ENCODE measurements around the gene SELPLG.
"Not testable (repeated sequence)": the region's sequence is repeated elsewhere in the genome, so short reads cannot be mapped to it uniquely, and the experiment has no call there.

SELPLG gene

DNA sequence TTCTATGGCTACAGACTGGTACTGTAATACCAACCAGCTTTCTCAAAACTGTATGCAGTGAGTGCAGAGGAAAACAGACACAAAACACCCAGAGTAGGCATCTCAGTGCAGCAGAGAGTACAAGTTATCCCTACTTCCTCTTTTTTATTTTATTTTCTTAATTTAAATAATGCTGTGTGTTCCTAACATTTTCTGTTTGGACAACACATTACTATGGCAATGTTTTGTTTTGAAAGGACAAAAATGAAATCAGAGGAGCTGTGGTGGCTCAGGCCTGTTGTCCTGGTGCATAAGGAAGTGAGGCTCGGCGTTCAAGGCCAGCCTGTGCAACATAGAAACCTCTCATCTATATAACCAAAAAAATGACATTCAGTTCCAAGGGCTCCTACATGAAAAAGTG is 33.7 kb upstream of the SELPLG start:
- Histone ChIP-seq H3K4me3 (ENCODE audit: control insufficient read depth in 1 of 7, extremely low read depth in 1 of 7, insufficient read depth in 4 of 7, low read depth in 2 of 7, low read length in 6 of 7) (no peak overlapping the region), H3K27me3 (replicated peaks in 2 of 5; ENCODE audit: control insufficient read depth in 4 of 5, insufficient read depth in 5 of 5, low read length in 4 of 5) (no peaks in the 10 kb centered on the region), H3K36me3 (ENCODE audit: control insufficient read depth in 4 of 4, insufficient read depth in 4 of 4, low read length in 3 of 4) (peaks cover 0 to 7% (median 3%) of the 10 kb centered on the region in 4 experiments), H3K27ac (ENCODE audit: insufficient read depth in 1 of 2, low read depth in 1 of 2, low read length in 2 of 2, poor library complexity in 1 of 2, severe bottlenecking in 2 of 2) (peak overlapping the region; percentile 56 to 79), H3K4me1 (ENCODE audit: control extremely low read depth in 1 of 4, control insufficient read depth in 4 of 4, insufficient read depth in 4 of 4, low read length in 3 of 4) (peaks cover 31 to 44% (median 39%) of the 10 kb centered on the region in 4 experiments), H3K9me3 (ENCODE audit: control extremely low read depth in 1 of 5, control insufficient read depth in 4 of 5, insufficient read depth in 2 of 5, low read depth in 1 of 5, low read length in 4 of 5) (no peaks in the 10 kb centered on the region)
- peak; percentile 56 to 90 (median 89) for DNase-seq
- POLR2A ChIA-PET, result interaction anchor here (0.9 kb wide), 1 partner anchor 29 kb away, joined by 3 read pairs; no protein-coding TSS in a partner anchor
- CTCF ChIA-PET, result interaction anchor here (0.8 to 12.6 kb wide), 20 partner anchors 8 to 286 kb away, joined by 3 to 191 read pairs (median 4); partner anchors contain the start of gene SART3
- 0% methylated on average over 1 of the region's 2 CpGs for WGBS (ENCODE audit: insufficient coverage)

DNA sequence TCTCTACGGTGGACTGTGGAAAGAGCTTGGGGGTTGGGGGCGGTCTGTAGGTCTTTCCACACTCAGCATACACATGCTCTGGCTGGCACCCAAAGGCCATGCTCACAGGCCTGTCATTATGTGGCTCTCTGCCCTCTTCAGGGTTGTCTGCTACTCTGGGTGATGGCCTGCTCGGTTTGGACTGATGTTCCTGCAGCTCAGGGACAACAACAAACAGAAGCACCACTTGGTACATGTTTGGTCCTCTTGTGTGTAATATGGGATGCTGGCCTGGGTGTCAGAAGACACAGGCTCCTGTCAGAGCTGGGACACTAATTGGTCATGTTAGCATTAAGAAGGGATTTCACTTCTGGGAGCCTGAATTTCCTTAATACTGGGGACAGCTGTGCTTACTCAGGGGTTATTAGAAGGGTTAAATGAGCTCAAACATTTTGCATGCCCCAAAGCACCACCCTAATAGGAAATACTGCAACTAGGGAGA is 32.7 kb upstream of the SELPLG start:
- H3K4me3 ChIP-seq (ENCODE audit: control insufficient read depth in 1 of 7, extremely low read depth in 1 of 7, insufficient read depth in 4 of 7, low read depth in 2 of 7, low read length in 6 of 7), result no peak overlapping the region
- peaks cover 3 to 13% (median 6%) of the 10 kb centered on the region in 4 experiments for H3K36me3 ChIP-seq (ENCODE audit: control insufficient read depth in 4 of 4, insufficient read depth in 4 of 4, low read length in 3 of 4)
- peaks cover 31 to 44% (median 39%) of the 10 kb centered on the region in 4 experiments for H3K4me1 ChIP-seq (ENCODE audit: control extremely low read depth in 1 of 4, control insufficient read depth in 4 of 4, insufficient read depth in 4 of 4, low read length in 3 of 4)
- H3K27ac ChIP-seq (ENCODE audit: insufficient read depth in 1 of 2, low read depth in 1 of 2, low read length in 2 of 2, poor library complexity in 1 of 2, severe bottlenecking in 2 of 2), result peak overlapping the region in 1 of 2 experiments; percentile 79
- H3K9me3 ChIP-seq (ENCODE audit: control extremely low read depth in 1 of 5, control insufficient read depth in 4 of 5, insufficient read depth in 2 of 5, low read depth in 1 of 5, low read length in 4 of 5), result no peaks in the 10 kb centered on the region
- no peaks in the 10 kb centered on the region for H3K27me3 ChIP-seq (replicated peaks in 2 of 5; ENCODE audit: control insufficient read depth in 4 of 5, insufficient read depth in 5 of 5, low read length in 4 of 5)
- no peak for DNase-seq
- CTCF ChIA-PET, result interaction anchor here (0.7 to 12.6 kb wide), 30 partner anchors 9 to 428 kb away, joined by 3 to 191 read pairs (median 4); no protein-coding TSS in a partner anchor
- POLR2A ChIA-PET, result interaction anchor here (0.9 kb wide), 1 partner anchor 30 kb away, joined by 3 read pairs; no protein-coding TSS in a partner anchor
- WGBS (ENCODE audit: insufficient coverage), result 80% methylated on average over 2 of the region's 3 CpGs

DNA sequence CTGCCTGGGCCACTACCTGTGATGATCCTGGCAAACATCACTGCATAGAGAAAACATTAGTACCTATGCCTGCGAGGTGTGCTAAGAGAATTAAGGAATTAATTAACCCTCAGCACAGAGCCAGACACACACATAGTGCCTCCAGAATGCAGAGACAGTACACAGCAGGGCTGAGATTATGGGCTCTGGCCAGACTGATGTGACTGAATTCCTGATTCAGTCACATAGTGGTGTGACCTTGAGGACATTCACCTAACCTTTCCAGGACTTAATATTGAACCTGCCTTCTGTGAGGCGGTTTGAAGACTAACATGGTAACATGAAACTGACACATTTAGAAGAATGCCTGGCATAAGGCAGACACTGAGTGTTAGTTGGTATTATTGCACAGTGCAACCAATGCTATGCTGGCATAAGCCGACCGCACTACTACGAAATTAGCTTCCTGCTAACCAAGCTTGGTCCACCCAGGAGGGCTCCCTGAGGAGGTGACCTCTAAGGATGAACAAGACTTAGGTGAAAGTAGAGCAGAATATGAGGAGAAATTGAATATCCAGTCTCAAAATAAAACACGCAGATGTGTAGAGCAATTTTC is 32.0 kb upstream of the SELPLG start:
- ChIA-PET CTCF (interaction anchor here (0.6 to 12.6 kb wide), 43 partner anchors 11 to 287 kb away, joined by 3 to 191 read pairs (median 5); no protein-coding TSS in a partner anchor), POLR2A (interaction anchor here (0.9 kb wide), 1 partner anchor 25 kb away, joined by 3 read pairs; no protein-coding TSS in a partner anchor)
- WGBS (ENCODE audit: insufficient coverage), result 98% methylated on average over 5 of the region's 6 CpGs

DNA sequence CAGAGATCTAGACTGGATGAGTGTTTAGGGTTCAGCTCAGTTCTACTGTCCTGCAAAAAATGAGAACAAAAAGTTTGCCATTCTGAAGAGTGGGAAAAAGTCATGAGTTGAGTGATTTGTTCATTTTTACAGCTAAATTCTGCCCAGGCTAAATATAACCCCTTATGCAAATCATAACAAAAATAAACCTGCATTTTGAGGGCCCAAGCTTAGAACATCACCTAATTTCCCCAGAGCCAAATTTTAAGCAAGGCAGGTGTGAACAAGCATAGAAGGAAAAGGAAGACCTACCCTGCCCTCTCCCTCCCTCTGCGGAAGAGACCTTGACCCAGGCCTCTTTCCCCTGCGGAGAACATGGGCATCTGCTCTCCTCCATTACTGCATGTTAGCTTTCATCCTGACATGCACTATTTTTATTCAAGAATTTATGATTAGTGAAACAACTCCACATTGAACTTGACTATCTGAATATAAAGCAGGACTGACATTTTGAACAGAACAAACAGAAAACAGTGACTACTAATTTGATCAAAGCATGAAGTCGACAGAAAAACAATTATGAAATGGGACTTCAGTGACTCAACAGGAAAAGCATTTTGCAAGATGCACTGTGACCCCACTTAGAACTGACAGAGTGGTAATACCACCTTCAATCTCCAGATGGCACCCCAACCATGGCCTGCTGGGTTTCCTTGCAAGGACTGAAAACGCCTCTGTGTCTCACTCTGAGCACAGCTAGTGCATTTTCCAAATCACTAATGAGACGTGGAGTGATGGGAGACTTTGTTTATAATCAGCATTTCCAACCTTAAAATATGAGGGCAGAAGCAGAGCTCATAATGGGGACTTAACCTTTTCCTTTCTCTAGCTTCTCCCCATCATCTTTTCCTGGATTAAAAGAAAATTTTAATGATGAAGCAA is 30.9 kb upstream of the SELPLG start:
- ChIA-PET POLR2A (interaction anchor here (0.9 to 1.5 kb wide), 2 partner anchors 26 to 66 kb away, joined by 3 to 4 read pairs; no protein-coding TSS in a partner anchor), CTCF (interaction anchor here (0.6 to 12.6 kb wide), 46 partner anchors 11 to 293 kb away, joined by 3 to 191 read pairs (median 4); no protein-coding TSS in a partner anchor)
- H3K27ac ChIP-seq (ENCODE audit: insufficient read depth in 1 of 2, low read depth in 1 of 2, low read length in 2 of 2, poor library complexity in 1 of 2, severe bottlenecking in 2 of 2), result peak overlapping the region; percentile 62 to 79
- H3K9me3 ChIP-seq (ENCODE audit: control extremely low read depth in 1 of 5, control insufficient read depth in 4 of 5, insufficient read depth in 2 of 5, low read depth in 1 of 5, low read length in 4 of 5), result no peaks in the 10 kb centered on the region
- H3K36me3 ChIP-seq (ENCODE audit: control insufficient read depth in 4 of 4, insufficient read depth in 4 of 4, low read length in 3 of 4), result peaks cover 3 to 17% (median 13%) of the 10 kb centered on the region in 4 experiments
- peak overlapping the region in 2 of 7 experiments; percentile 0 to 44 for H3K4me3 ChIP-seq (ENCODE audit: control insufficient read depth in 1 of 7, extremely low read depth in 1 of 7, insufficient read depth in 4 of 7, low read depth in 2 of 7, low read length in 6 of 7)
- DNase-seq, result peak; percentile 93 to 97 (median 96)
- 0% methylated on average over 1 of the region's 5 CpGs for WGBS (ENCODE audit: insufficient coverage)
- H3K4me1 ChIP-seq (ENCODE audit: control extremely low read depth in 1 of 4, control insufficient read depth in 4 of 4, insufficient read depth in 4 of 4, low read length in 3 of 4), result peaks cover 31 to 44% (median 38%) of the 10 kb centered on the region in 4 experiments
- H3K27me3 ChIP-seq (replicated peaks in 2 of 5; ENCODE audit: control insufficient read depth in 4 of 5, insufficient read depth in 5 of 5, low read length in 4 of 5), result no peaks in the 10 kb centered on the region

More for the DNA sequence above, 32.0 kb upstream of the SELPLG start:
- Histone ChIP-seq H3K4me3 (ENCODE audit: control insufficient read depth in 1 of 7, extremely low read depth in 1 of 7, insufficient read depth in 4 of 7, low read depth in 2 of 7, low read length in 6 of 7) (no peak overlapping the region), H3K27ac (ENCODE audit: insufficient read depth in 1 of 2, low read depth in 1 of 2, low read length in 2 of 2, poor library complexity in 1 of 2, severe bottlenecking in 2 of 2) (peak overlapping the region in 1 of 2 experiments; percentile 40), H3K9me3 (ENCODE audit: control extremely low read depth in 1 of 5, control insufficient read depth in 4 of 5, insufficient read depth in 2 of 5, low read depth in 1 of 5, low read length in 4 of 5) (no peaks in the 10 kb centered on the region), H3K27me3 (replicated peaks in 2 of 5; ENCODE audit: control insufficient read depth in 4 of 5, insufficient read depth in 5 of 5, low read length in 4 of 5) (no peaks in the 10 kb centered on the region), H3K4me1 (ENCODE audit: control extremely low read depth in 1 of 4, control insufficient read depth in 4 of 4, insufficient read depth in 4 of 4, low read length in 3 of 4) (peaks cover 31 to 44% (median 39%) of the 10 kb centered on the region in 4 experiments), H3K36me3 (ENCODE audit: control insufficient read depth in 4 of 4, insufficient read depth in 4 of 4, low read length in 3 of 4) (peaks cover 3 to 13% (median 8%) of the 10 kb centered on the region in 4 experiments)
- no peak for DNase-seq

- no peak overlapping the region for H3K27ac ChIP-seq (ENCODE audit: insufficient read depth in 1 of 2, low read depth in 1 of 2, low read length in 2 of 2, poor library complexity in 1 of 2, severe bottlenecking in 2 of 2)
Measured at GRCh38 chr12:108663324-108664015, 29.8 kb upstream of the SELPLG start.

DNA sequence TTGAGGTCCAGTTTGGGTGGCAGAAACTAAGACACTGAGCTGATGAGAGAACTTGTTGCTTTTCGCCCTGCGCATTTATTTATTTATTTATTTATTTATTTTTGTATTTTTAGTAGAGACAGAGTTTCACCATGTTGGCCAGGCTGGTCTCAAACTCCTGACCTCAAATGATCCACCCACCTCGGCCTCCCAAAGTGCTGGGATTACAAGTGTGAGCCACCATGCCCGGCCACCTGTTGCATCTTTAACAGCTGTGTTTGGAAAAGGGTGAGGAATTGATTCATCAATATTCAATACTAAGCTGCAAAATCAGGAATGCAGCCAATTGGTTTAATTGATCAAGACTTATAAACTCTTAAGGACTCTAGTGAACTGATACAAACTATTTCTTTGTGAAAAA is 24.4 kb upstream of the SELPLG start:
- POLR2A ChIA-PET; H3K27ac ChIP-seq (ENCODE audit: insufficient read depth in 1 of 2, low read depth in 1 of 2, low read length in 2 of 2, poor library complexity in 1 of 2, severe bottlenecking in 2 of 2); H3K4me3 ChIP-seq (ENCODE audit: control insufficient read depth in 1 of 7, extremely low read depth in 1 of 7, insufficient read depth in 4 of 7, low read depth in 2 of 7, low read length in 6 of 7); DNase-seq; H3K9me3 ChIP-seq (ENCODE audit: control extremely low read depth in 1 of 5, control insufficient read depth in 4 of 5, insufficient read depth in 2 of 5, low read depth in 1 of 5, low read length in 4 of 5); H3K27me3 ChIP-seq (replicated peaks in 2 of 5; ENCODE audit: control insufficient read depth in 4 of 5, insufficient read depth in 5 of 5, low read length in 4 of 5): not testable (repeated sequence)
- no CpG with 5 or more reads among the region's 4 CpGs for WGBS (ENCODE audit: insufficient coverage)
- Histone ChIP-seq H3K4me1 (ENCODE audit: control extremely low read depth in 1 of 4, control insufficient read depth in 4 of 4, insufficient read depth in 4 of 4, low read length in 3 of 4) (peaks cover 0 to 10% (median 0%) of the 10 kb centered on the region in 4 experiments), H3K36me3 (ENCODE audit: control insufficient read depth in 4 of 4, insufficient read depth in 4 of 4, low read length in 3 of 4) (peaks cover 20 to 44% (median 36%) of the 10 kb centered on the region in 4 experiments)
- CTCF ChIA-PET, result interaction anchor here (0.8 to 10.7 kb wide), 7 partner anchors 11 to 155 kb away, joined by 3 to 185 read pairs (median 3); partner anchors contain the start of gene SELPLG

More at GRCh38 chr12:108663324-108664015, 29.8 kb upstream of the SELPLG start:
- Histone ChIP-seq H3K27me3 (replicated peaks in 2 of 5; ENCODE audit: control insufficient read depth in 4 of 5, insufficient read depth in 5 of 5, low read length in 4 of 5) (no peaks in the 10 kb centered on the region), H3K9me3 (ENCODE audit: control extremely low read depth in 1 of 5, control insufficient read depth in 4 of 5, insufficient read depth in 2 of 5, low read depth in 1 of 5, low read length in 4 of 5) (no peaks in the 10 kb centered on the region), H3K36me3 (ENCODE audit: control insufficient read depth in 4 of 4, insufficient read depth in 4 of 4, low read length in 3 of 4) (peaks cover 4 to 26% (median 18%) of the 10 kb centered on the region in 4 experiments), H3K4me1 (ENCODE audit: control extremely low read depth in 1 of 4, control insufficient read depth in 4 of 4, insufficient read depth in 4 of 4, low read length in 3 of 4) (peaks cover 31 to 44% (median 38%) of the 10 kb centered on the region in 4 experiments), H3K4me3 (ENCODE audit: control insufficient read depth in 1 of 7, extremely low read depth in 1 of 7, insufficient read depth in 4 of 7, low read depth in 2 of 7, low read length in 6 of 7) (no peak overlapping the region)
- ChIA-PET POLR2A (no interaction called here), CTCF (interaction anchor here (0.8 to 12.6 kb wide), 29 partner anchors 10 to 287 kb away, joined by 3 to 191 read pairs (median 7); no protein-coding TSS in a partner anchor)
- no peak for DNase-seq
- WGBS (ENCODE audit: insufficient coverage), result 100% methylated on average over 2 of the region's 4 CpGs

Data from common myeloid progenitor, CD34-positive (primary cell).